WTC11 (cell line): ENCODE measurements around the gene CLN6.

Source experiments
- ATF3 ChIP-seq: sonication (generic); formaldehyde crosslinking; conservative IDR thresholded peaks from 2 replicates; pipeline ENCODE4 v1.8.1; 2022; ENCODE audit warnings: mild to moderate bottlenecking, missing genetic modification reagents
- CTCF ChIP-seq: fragments of 200-600 bp; IDR thresholded peaks from 2 replicates; pipeline ENCODE4 v1.8.0; 2022; ENCODE audit warnings: antibody characterized with exemption
- E2F1 ChIP-seq: sonication (generic); formaldehyde crosslinking; IDR thresholded peaks from 2 replicates; pipeline ENCODE4 v1.8.0; 2022; ENCODE audit warnings: mild to moderate bottlenecking, missing genetic modification reagents

- TF ChIP-seq E2F1 (CRISPR knock-in tag) (no peak), CTCF (no peak), ATF3 (CRISPR knock-in tag) (no peak)
Observed at GRCh38 chr15:68175526-68175925, 54.0 kb downstream of the CLN6 start.
